CD4-positive, alpha-beta T cell treated with Interleukin-15 for 1 hour (primary cell): ENCODE data around the gene NWD2.
"Not testable (repeated sequence)": the region's sequence is repeated elsewhere in the genome, so short reads cannot be mapped to it uniquely, and the experiment has no call there.

Source experiments
- DNase-seq: peaks from one replicate; pipeline ENCODE4 v3.0.0-alpha.2; 2020

NWD2 gene

GRCh38 chr4:37393321-37393720 is 148.8 kb downstream of the NWD2 start:
- DNase-seq: no peak

- no peak for DNase-seq
Measured at GRCh38 chr4:37393889-37394288, 149.3 kb downstream of the NWD2 start.

- no peak for DNase-seq
Measured at GRCh38 chr4:37397505-37397904, 153.0 kb downstream of the NWD2 start.

- DNase-seq: no peak
Measured at GRCh38 chr4:37400241-37400881, 155.8 kb downstream of the NWD2 start.

GRCh38 chr4:37407938-37408826 is 163.6 kb downstream of the NWD2 start:
- not testable (repeated sequence) for DNase-seq

GRCh38 chr4:37413612-37414011 is 169.1 kb downstream of the NWD2 start:
- DNase-seq: not testable (repeated sequence)

- DNase-seq: no peak
Measured at GRCh38 chr4:37415845-37416369, 171.4 kb downstream of the NWD2 start.

GRCh38 chr4:37421614-37422013 is 177.1 kb downstream of the NWD2 start:
- DNase-seq: no peak

- no peak for DNase-seq
Measured at GRCh38 chr4:37422102-37422501, 177.6 kb downstream of the NWD2 start.

- no peak for DNase-seq
Measured at GRCh38 chr4:37422638-37423037, 178.1 kb downstream of the NWD2 start.

- no peak for DNase-seq
Measured at GRCh38 chr4:37423310-37423709, 178.8 kb downstream of the NWD2 start.

GRCh38 chr4:37424753-37425152 is 180.2 kb downstream of the NWD2 start:
- DNase-seq: no peak

GRCh38 chr4:37425857-37426256 is 181.3 kb downstream of the NWD2 start:
- DNase-seq: no peak

- DNase-seq: no peak
Measured at GRCh38 chr4:37427193-37427592, 182.7 kb downstream of the NWD2 start.

- DNase-seq: no peak
Measured at GRCh38 chr4:37429906-37430305, 185.4 kb downstream of the NWD2 start.

GRCh38 chr4:37430718-37431416 is 186.3 kb downstream of the NWD2 start:
- DNase-seq: no peak

- no peak for DNase-seq
Measured at GRCh38 chr4:37431417-37431743, 186.8 kb downstream of the NWD2 start.

GRCh38 chr4:37434469-37434868 is 189.9 kb downstream of the NWD2 start:
- no peak for DNase-seq

- no peak for DNase-seq
Measured at GRCh38 chr4:37436546-37436945, 192.0 kb downstream of the NWD2 start.

GRCh38 chr4:37437163-37437562 is 192.6 kb downstream of the NWD2 start:
- DNase-seq: no peak

- no peak for DNase-seq
Measured at GRCh38 chr4:37438564-37439279, 194.2 kb downstream of the NWD2 start.

GRCh38 chr4:37439809-37440474 is 195.4 kb downstream of the NWD2 start:
- no peak for DNase-seq
